ENCODE results near the gene RAD51D.

RAD51D gene

DNA sequence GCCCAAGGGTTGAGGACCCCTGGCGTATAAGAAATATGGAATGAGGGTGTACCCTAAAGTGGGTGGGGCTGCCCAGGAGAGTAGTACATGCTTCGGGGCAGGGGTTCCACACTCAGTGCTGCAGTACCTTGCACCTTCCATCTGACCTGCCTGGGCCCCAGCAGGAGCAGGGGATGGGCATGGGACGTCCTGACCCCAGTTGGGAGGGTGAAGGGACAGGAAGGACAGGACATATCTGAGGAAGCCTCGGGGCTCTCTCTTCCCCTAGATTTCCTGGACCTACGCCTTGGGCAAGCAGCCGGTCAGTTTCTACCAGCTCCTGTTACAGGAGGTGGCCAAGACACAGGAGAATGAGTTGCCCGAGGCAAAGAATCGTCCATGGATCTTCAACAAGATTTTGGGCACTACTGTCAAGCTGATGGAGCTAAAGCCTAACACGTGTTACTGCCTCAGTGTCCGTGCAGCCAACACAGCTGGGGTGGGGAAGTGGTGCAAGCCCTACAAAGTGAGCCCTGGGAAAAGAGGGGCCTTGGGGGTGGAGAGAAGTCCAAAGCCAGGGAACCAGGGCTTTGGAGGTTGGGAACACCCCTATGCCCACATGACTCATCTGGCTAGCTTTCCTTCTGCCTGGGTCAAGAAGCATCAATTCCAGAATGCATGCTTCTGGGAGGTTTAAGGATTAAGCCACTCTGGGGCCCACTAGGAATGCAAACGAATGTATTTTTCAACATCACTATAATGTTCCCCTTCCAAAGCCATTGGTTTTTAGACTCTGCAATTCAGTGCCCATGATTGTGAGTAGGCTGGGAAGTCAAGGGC, 9.7 kb upstream of the RAD51D start:
- Histone ChIP-seq H3K14ac (ENCODE audit: low read length) (no peak overlapping the region), H3K18ac (ENCODE audit: low read length) (no peak overlapping the region), H3K9me3 (replicated peaks in 1 of 2; ENCODE audit: control insufficient read depth in 2 of 2, insufficient read depth in 1 of 2, low read depth in 1 of 2, low read length in 2 of 2) (peaks cover 5 to 10% of the 10 kb centered on the region in 2 donors), H2BK5ac (ENCODE audit: low read length) (no peak overlapping the region), H3K79me1 (ENCODE audit: low read depth, low read length) (no peaks in the 10 kb centered on the region), H3K4me2 (ENCODE audit: insufficient read depth, low read length, poor library complexity, severe bottlenecking) (no peak overlapping the region), H3K4ac (ENCODE audit: low read length) (no peak overlapping the region), H3K9ac (ENCODE audit: low read depth, low read length, poor library complexity) (no peak overlapping the region), H2BK120ac (ENCODE audit: low read depth, low read length) (no peak overlapping the region), H3K27ac (replicated peaks; ENCODE audit: low read length) (no peak overlapping the region), H3K23ac (ENCODE audit: low read depth, low read length, poor library complexity) (peak overlapping the region; percentile 35), H2AFZ (ENCODE audit: low read length) (no peak overlapping the region), H4K91ac (ENCODE audit: low read depth, low read length, poor library complexity) (no peak overlapping the region), H2BK15ac (ENCODE audit: low read length) (no peak overlapping the region), H2BK12ac (ENCODE audit: low read length) (no peak overlapping the region), H2AK5ac (ENCODE audit: low read depth, low read length) (no peak overlapping the region), H3K4me3 (ENCODE audit: low read length in 2 of 2) (no peak overlapping the region), H4K8ac (ENCODE audit: low read depth, low read length) (no peak overlapping the region), H3K36me3 (replicated peaks in 1 of 2; ENCODE audit: control insufficient read depth in 2 of 2, insufficient read depth in 2 of 2, low read length in 2 of 2) (peaks cover 34 to 47% of the 10 kb centered on the region in 2 donors), H3K27me3 (ENCODE audit: control insufficient read depth in 3 of 3, insufficient read depth in 3 of 3, low read depth in 1 of 3, low read length in 3 of 3) (no peaks in the 10 kb centered on the region), H3K4me1 (ENCODE audit: control insufficient read depth in 2 of 2, insufficient read depth in 1 of 2, low read depth in 1 of 2, low read length in 2 of 2) (no peaks in the 10 kb centered on the region)
- WGBS, 2 donors (ENCODE audit: extremely low coverage in 2 of 2, insufficient read length in 2 of 2, insufficient replicate concordance in 1 of 2), result no CpG with 5 or more reads among the region's 11 CpGs
- DNase-seq (ENCODE audit: low spot score), result no peak

DNA sequence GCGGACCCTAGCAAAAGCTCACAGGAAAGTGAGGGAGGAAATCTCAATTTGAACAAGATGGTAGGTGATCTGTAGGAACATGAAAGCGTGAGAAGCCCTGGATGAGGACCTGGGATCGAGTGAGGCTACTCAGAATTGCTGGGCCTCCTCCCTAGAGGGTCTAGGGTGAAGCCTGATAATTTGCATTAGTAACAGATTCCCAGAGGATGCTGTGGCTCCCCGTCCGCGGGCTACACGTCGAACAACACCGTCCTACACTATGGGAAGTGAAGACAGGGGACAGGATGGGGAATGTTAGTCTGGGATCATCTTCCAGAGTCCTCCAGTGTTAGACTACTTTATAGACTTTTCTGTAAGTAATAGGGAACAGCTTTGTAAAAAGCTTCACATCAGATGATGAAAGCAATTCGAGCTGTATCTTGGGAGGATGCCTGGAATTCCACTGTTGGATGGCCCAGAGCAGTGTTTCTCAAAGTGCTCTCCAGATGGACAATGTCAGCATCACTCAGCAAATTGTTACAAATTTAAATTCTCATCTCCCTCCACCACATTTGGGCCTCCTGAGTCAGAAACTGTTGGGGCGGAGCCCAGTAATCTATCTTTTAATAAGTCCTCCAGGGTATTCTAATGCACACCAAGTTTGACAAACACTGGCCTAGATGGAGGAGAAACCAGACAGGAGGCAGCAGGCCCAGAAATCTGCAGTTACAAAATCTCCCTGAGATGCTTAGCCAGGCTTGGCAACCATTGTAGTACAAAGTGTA, 8.3 kb upstream of the RAD51D start:
- H2AK5ac ChIP-seq (ENCODE audit: low read depth, low read length), result no peak overlapping the region
- H2BK12ac ChIP-seq (ENCODE audit: low read length), result no peak overlapping the region
- H4K8ac ChIP-seq (ENCODE audit: low read depth, low read length), result no peak overlapping the region
- no peak overlapping the region for H3K4ac ChIP-seq (ENCODE audit: low read length)
- no peak overlapping the region for H2BK15ac ChIP-seq (ENCODE audit: low read length)
- no peak overlapping the region for H4K91ac ChIP-seq (ENCODE audit: low read depth, low read length, poor library complexity)
- H3K27ac ChIP-seq (replicated peaks; ENCODE audit: low read length), result no peak overlapping the region
- no peak overlapping the region for H2BK120ac ChIP-seq (ENCODE audit: low read depth, low read length)
- no peak overlapping the region for H3K4me3 ChIP-seq (ENCODE audit: low read length in 2 of 2)
- no peak overlapping the region for H2AFZ ChIP-seq (ENCODE audit: low read length)
- WGBS, 2 donors (ENCODE audit: extremely low coverage in 2 of 2, insufficient read length in 2 of 2, insufficient replicate concordance in 1 of 2), result no CpG with 5 or more reads among the region's 11 CpGs
- no peak overlapping the region for H3K18ac ChIP-seq (ENCODE audit: low read length)
- no peak overlapping the region for H2BK5ac ChIP-seq (ENCODE audit: low read length)
- peak overlapping the region; percentile 52 for H3K23ac ChIP-seq (ENCODE audit: low read depth, low read length, poor library complexity)
- H3K4me1 ChIP-seq (ENCODE audit: control insufficient read depth in 2 of 2, insufficient read depth in 1 of 2, low read depth in 1 of 2, low read length in 2 of 2), result no peaks in the 10 kb centered on the region
- H3K36me3 ChIP-seq (replicated peaks in 1 of 2; ENCODE audit: control insufficient read depth in 2 of 2, insufficient read depth in 2 of 2, low read length in 2 of 2), result peaks cover 21 to 33% of the 10 kb centered on the region in 2 donors
- H3K79me1 ChIP-seq (ENCODE audit: low read depth, low read length), result no peaks in the 10 kb centered on the region
- H3K9ac ChIP-seq (ENCODE audit: low read depth, low read length, poor library complexity), result no peak overlapping the region
- H3K27me3 ChIP-seq (ENCODE audit: control insufficient read depth in 3 of 3, insufficient read depth in 3 of 3, low read depth in 1 of 3, low read length in 3 of 3), result no peaks in the 10 kb centered on the region
- DNase-seq (ENCODE audit: low spot score), result no peak
- H3K14ac ChIP-seq (ENCODE audit: low read length), result no peak overlapping the region
- H3K4me2 ChIP-seq (ENCODE audit: insufficient read depth, low read length, poor library complexity, severe bottlenecking), result no peak overlapping the region
- H3K9me3 ChIP-seq (replicated peaks in 1 of 2; ENCODE audit: control insufficient read depth in 2 of 2, insufficient read depth in 1 of 2, low read depth in 1 of 2, low read length in 2 of 2), result peaks cover 5 to 10% of the 10 kb centered on the region in 2 donors

DNA sequence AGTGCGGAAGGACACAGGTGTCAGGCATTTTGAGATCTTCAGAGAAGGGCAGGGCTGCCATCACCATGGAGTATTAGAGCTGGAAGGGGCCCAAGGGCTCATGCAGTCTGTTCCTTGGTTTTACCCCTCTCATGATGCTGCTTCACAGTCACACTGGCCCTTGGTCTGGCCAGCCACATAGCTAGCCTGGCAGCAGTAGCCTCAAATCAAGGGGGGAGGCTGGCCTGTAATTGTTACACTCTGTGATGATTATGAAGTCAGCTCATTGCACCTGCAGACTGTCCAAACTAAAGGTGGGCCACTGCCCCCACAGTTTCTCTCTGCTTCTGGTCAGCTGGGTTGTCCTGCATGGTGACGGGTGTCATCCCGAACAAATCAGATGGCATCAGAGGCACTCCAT, 1.7 kb upstream of the RAD51D start, which contains the start of gene FNDC8:
TSS of gene FNDC8 (plus strand) at position 301 of the 400 bp plus-strand sequence. CDS start at position 380, 79 bp downstream.
- H3K18ac ChIP-seq (ENCODE audit: low read length), result no peak within 1 kb of the TSS
- peak within 1 kb of the TSS; percentile 28 for H2AFZ ChIP-seq (ENCODE audit: low read length)
- peaks cover 0 to 5% of the 10 kb centered on the region in 2 donors for H3K36me3 ChIP-seq (replicated peaks in 1 of 2; ENCODE audit: control insufficient read depth in 2 of 2, insufficient read depth in 2 of 2, low read length in 2 of 2)
- no peak within 1 kb of the TSS for H2BK15ac ChIP-seq (ENCODE audit: low read length)
- H3K9ac ChIP-seq (ENCODE audit: low read depth, low read length, poor library complexity), result peak within 1 kb of the TSS; percentile 1
- H3K14ac ChIP-seq (ENCODE audit: low read length), result peak within 1 kb of the TSS; percentile 9
- no peak within 1 kb of the TSS for H3K4me2 ChIP-seq (ENCODE audit: insufficient read depth, low read length, poor library complexity, severe bottlenecking)
- WGBS, 2 donors (ENCODE audit: extremely low coverage in 2 of 2, insufficient read length in 2 of 2, insufficient replicate concordance in 1 of 2), result no CpG with 5 or more reads among the region's 3 CpGs
- no peaks in the 10 kb centered on the region for H3K9me3 ChIP-seq (replicated peaks in 1 of 2; ENCODE audit: control insufficient read depth in 2 of 2, insufficient read depth in 1 of 2, low read depth in 1 of 2, low read length in 2 of 2)
- peaks cover 0 to 11% (median 0%) of the 10 kb centered on the region in 3 experiments for H3K27me3 ChIP-seq (ENCODE audit: control insufficient read depth in 3 of 3, insufficient read depth in 3 of 3, low read depth in 1 of 3, low read length in 3 of 3)
- H2BK12ac ChIP-seq (ENCODE audit: low read length), result no peak within 1 kb of the TSS
- no peak within 1 kb of the TSS for H2BK5ac ChIP-seq (ENCODE audit: low read length)
- no peak within 1 kb of the TSS for H3K4me3 ChIP-seq (ENCODE audit: low read length in 2 of 2)
- no peak within 1 kb of the TSS for H3K27ac ChIP-seq (replicated peaks; ENCODE audit: low read length)
- no peak within 1 kb of the TSS for H2BK120ac ChIP-seq (ENCODE audit: low read depth, low read length)
- H3K4ac ChIP-seq (ENCODE audit: low read length), result no peak within 1 kb of the TSS
- H3K79me1 ChIP-seq (ENCODE audit: low read depth, low read length), result peaks cover 3% of the 10 kb centered on the region
- H2AK5ac ChIP-seq (ENCODE audit: low read depth, low read length), result peak within 1 kb of the TSS; percentile 66
- no peak within 1 kb of the TSS for H4K91ac ChIP-seq (ENCODE audit: low read depth, low read length, poor library complexity)
- no peak for DNase-seq (ENCODE audit: low spot score)
- H3K4me1 ChIP-seq (ENCODE audit: control insufficient read depth in 2 of 2, insufficient read depth in 1 of 2, low read depth in 1 of 2, low read length in 2 of 2), result peaks cover 4 to 10% of the 10 kb centered on the region in 2 donors
- H3K23ac ChIP-seq (ENCODE audit: low read depth, low read length, poor library complexity), result no peak within 1 kb of the TSS
- no peak within 1 kb of the TSS for H4K8ac ChIP-seq (ENCODE audit: low read depth, low read length)

DNA sequence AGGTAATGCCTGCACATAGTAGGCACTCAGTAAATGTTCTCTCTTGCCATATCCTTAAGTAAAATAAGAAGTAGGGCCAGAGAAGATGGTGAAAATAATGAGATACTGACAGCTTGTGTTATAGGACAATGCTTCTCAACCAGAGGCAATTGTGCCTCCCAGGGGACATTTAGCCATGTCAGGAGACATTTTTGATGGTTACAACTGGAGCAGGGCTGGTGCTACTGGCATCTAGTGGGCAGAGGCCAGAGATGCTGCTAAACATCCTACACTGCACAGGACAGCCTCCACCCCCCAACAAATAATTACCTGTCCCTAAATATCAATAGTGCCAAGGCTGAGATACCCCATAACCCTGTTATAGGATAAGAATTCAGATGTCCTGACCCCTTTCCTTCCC, 1.7 kb downstream of the RAD51D start:
- no peak for DNase-seq (ENCODE audit: low spot score)
- H4K8ac ChIP-seq (ENCODE audit: low read depth, low read length), result no peak overlapping the region

More for the DNA sequence above, 1.7 kb downstream of the RAD51D start:
- Histone ChIP-seq H4K91ac (ENCODE audit: low read depth, low read length, poor library complexity) (no peak overlapping the region), H2BK12ac (ENCODE audit: low read length) (no peak overlapping the region), H3K4me1 (ENCODE audit: control insufficient read depth in 2 of 2, insufficient read depth in 1 of 2, low read depth in 1 of 2, low read length in 2 of 2) (peaks cover 4 to 12% of the 10 kb centered on the region in 2 donors), H3K18ac (ENCODE audit: low read length) (no peak overlapping the region), H3K27ac (replicated peaks; ENCODE audit: low read length) (no peak overlapping the region), H3K4ac (ENCODE audit: low read length) (no peak overlapping the region), H3K9me3 (replicated peaks in 1 of 2; ENCODE audit: control insufficient read depth in 2 of 2, insufficient read depth in 1 of 2, low read depth in 1 of 2, low read length in 2 of 2) (no peaks in the 10 kb centered on the region), H3K36me3 (replicated peaks in 1 of 2; ENCODE audit: control insufficient read depth in 2 of 2, insufficient read depth in 2 of 2, low read length in 2 of 2) (peaks cover 1 to 5% of the 10 kb centered on the region in 2 donors), H3K23ac (ENCODE audit: low read depth, low read length, poor library complexity) (no peak overlapping the region), H2BK15ac (ENCODE audit: low read length) (no peak overlapping the region), H3K4me2 (ENCODE audit: insufficient read depth, low read length, poor library complexity, severe bottlenecking) (no peak overlapping the region), H2AFZ (ENCODE audit: low read length) (no peak overlapping the region), H3K4me3 (ENCODE audit: low read length in 2 of 2) (no peak overlapping the region), H2AK5ac (ENCODE audit: low read depth, low read length) (no peak overlapping the region), H3K14ac (ENCODE audit: low read length) (no peak overlapping the region), H2BK5ac (ENCODE audit: low read length) (no peak overlapping the region), H2BK120ac (ENCODE audit: low read depth, low read length) (no peak overlapping the region), H3K27me3 (ENCODE audit: control insufficient read depth in 3 of 3, insufficient read depth in 3 of 3, low read depth in 1 of 3, low read length in 3 of 3) (peaks cover 0 to 11% (median 0%) of the 10 kb centered on the region in 3 experiments), H3K79me1 (ENCODE audit: low read depth, low read length) (peaks cover 3% of the 10 kb centered on the region), H3K9ac (ENCODE audit: low read depth, low read length, poor library complexity) (no peak overlapping the region)

All from neuronal stem cell (in vitro differentiated cells).